HEK293 (cell line): ENCODE data around the gene SEC11A.

Experiments used
- CTCF ChIA-PET: fragments of 350-600 bp; formaldehyde crosslinking; extraction: SDS; loops from one replicate; lab custom pipeline; 2021; ENCODE audit warnings: antibody characterized with exemption; lab: Yijun Ruan, JAX
- POLR2A ChIA-PET: fragments of 300-600 bp; formaldehyde crosslinking; extraction: SDS; loops from one replicate; lab custom pipeline; 2020; ENCODE audit warnings: antibody characterized with exemption, inconsistent platforms; lab: Yijun Ruan, JAX
- H3K27ac ChIP-seq: fragments of 200-500 bp; sonication (Bioruptor generic); 2 replicates; pipeline ENCODE4 v1.5.1; 2014; ENCODE audit warnings: low read depth, low read length, control low read depth, inconsistent platforms; ENCODE audit errors: extremely low read depth
- H3K36me3 ChIP-seq, 2 experiments: fragments of 200-500 bp in 1 of 2; sonication (Bioruptor generic) in 1 of 2; 1 replicate in 1 of 2; 2 replicates in 1 of 2; pipeline ENCODE4 v1.5.1; 2014 to 2017; ENCODE audit warnings: inconsistent platforms in 2 of 2, low read length in 2 of 2; ENCODE audit not compliant: control insufficient read depth in 2 of 2, insufficient read depth in 1 of 2
- H3K4me1 ChIP-seq: fragments of 200-500 bp; sonication (Bioruptor generic); 2 replicates; pipeline ENCODE4 v1.5.1; 2014; ENCODE audit warnings: mild to moderate bottlenecking, low read length, inconsistent platforms; ENCODE audit not compliant: control insufficient read depth, insufficient read depth
- H3K4me3 ChIP-seq: 2 replicates; pipeline ENCODE4 v1.5.1; 2011; ENCODE audit warnings: low read depth, mild to moderate bottlenecking, control low read depth, low read length, moderate library complexity
- H3K9me3 ChIP-seq: fragments of 200-500 bp; sonication (Bioruptor generic); 2 replicates; pipeline ENCODE4 v1.5.1; 2014; ENCODE audit warnings: low read depth, low read length, inconsistent platforms; ENCODE audit not compliant: control insufficient read depth, insufficient read depth
- GFI1B ChIP-seq: fragments of 450-650 bp; formaldehyde crosslinking; IDR thresholded peaks from 2 replicates; pipeline ENCODE4 v1.5.1; 2016; ENCODE audit warnings: missing biosample characterization, missing genetic modification characterization
- GLIS1 ChIP-seq: fragments of 450-650 bp; formaldehyde crosslinking; IDR thresholded peaks from 2 replicates; pipeline ENCODE4 v1.5.1; 2016; ENCODE audit warnings: missing biosample characterization, missing genetic modification characterization
- IKZF3 ChIP-seq: fragments of 450-650 bp; IDR thresholded peaks from 2 replicates; pipeline ENCODE4 v1.5.0; 2018; ENCODE audit warnings: missing biosample characterization, mild to moderate bottlenecking, missing genetic modification characterization, moderate library complexity
- KLF16 ChIP-seq: fragments of 450-650 bp; formaldehyde crosslinking; IDR thresholded peaks from 2 replicates; pipeline ENCODE4 v1.5.1; 2017; ENCODE audit warnings: missing biosample characterization, missing genetic modification characterization
- KLF8 ChIP-seq: fragments of 450-650 bp; formaldehyde crosslinking; IDR thresholded peaks from 2 replicates; pipeline ENCODE4 v1.5.1; 2016; ENCODE audit warnings: missing biosample characterization, missing genetic modification characterization
- OSR2 ChIP-seq: fragments of 450-650 bp; formaldehyde crosslinking; IDR thresholded peaks from 2 replicates; pipeline ENCODE4 v1.5.1; 2016; ENCODE audit warnings: missing biosample characterization, missing genetic modification characterization
- SP2 ChIP-seq: fragments of 450-650 bp; formaldehyde crosslinking; IDR thresholded peaks from 2 replicates; pipeline ENCODE4 v1.5.1; 2016; ENCODE audit warnings: missing biosample characterization, missing genetic modification characterization
- WT1 ChIP-seq: fragments of 450-650 bp; formaldehyde crosslinking; IDR thresholded peaks from 2 replicates; pipeline ENCODE4 v1.5.1; 2016; ENCODE audit warnings: missing biosample characterization, missing genetic modification characterization
- YY2 ChIP-seq: fragments of 450-650 bp; formaldehyde crosslinking; IDR thresholded peaks from 2 replicates; pipeline ENCODE4 v1.5.1; 2016; ENCODE audit warnings: missing biosample characterization, missing genetic modification characterization
- ZBTB17 ChIP-seq: fragments of 450-650 bp; formaldehyde crosslinking; IDR thresholded peaks from 2 replicates; pipeline ENCODE4 v1.5.1; 2016; ENCODE audit warnings: missing biosample characterization, missing genetic modification characterization
- ZBTB7A ChIP-seq: fragments of 450-650 bp; formaldehyde crosslinking; IDR thresholded peaks from 2 replicates; pipeline ENCODE4 v1.5.1; 2016; ENCODE audit warnings: low read depth, missing biosample characterization, missing genetic modification characterization
- ZEB2 ChIP-seq: fragments of 450-650 bp; formaldehyde crosslinking; IDR thresholded peaks from 2 replicates; pipeline ENCODE4 v1.5.1; 2016; ENCODE audit warnings: missing biosample characterization, missing genetic modification characterization
- ZFHX2 ChIP-seq: fragments of 450-650 bp; formaldehyde crosslinking; conservative IDR thresholded peaks from 2 replicates; pipeline ENCODE4 v1.5.1; 2016; ENCODE audit warnings: missing biosample characterization, missing genetic modification characterization
- ZNF16 ChIP-seq: fragments of 450-650 bp; formaldehyde crosslinking; IDR thresholded peaks from 2 replicates; pipeline ENCODE4 v1.5.1; 2016; ENCODE audit warnings: low read depth, missing biosample characterization, missing genetic modification characterization
- ZNF175 ChIP-seq: fragments of 450-650 bp; formaldehyde crosslinking; IDR thresholded peaks from 2 replicates; pipeline ENCODE4 v1.5.1; 2016; ENCODE audit warnings: missing biosample characterization, missing genetic modification characterization
- ZNF184 ChIP-seq: fragments of 450-650 bp; IDR thresholded peaks from 2 replicates; pipeline ENCODE4 v1.5.1; 2018; ENCODE audit warnings: missing biosample characterization, mild to moderate bottlenecking, missing genetic modification characterization
- ZNF2 ChIP-seq: fragments of 450-650 bp; formaldehyde crosslinking; IDR thresholded peaks from 2 replicates; pipeline ENCODE4 v1.5.1; 2016; ENCODE audit warnings: missing biosample characterization, missing genetic modification characterization
- ZNF223 ChIP-seq: fragments of 450-650 bp; formaldehyde crosslinking; IDR thresholded peaks from 2 replicates; pipeline ENCODE4 v1.5.1; 2016; ENCODE audit warnings: missing biosample characterization, missing genetic modification characterization
- ZNF324 ChIP-seq: fragments of 450-650 bp; formaldehyde crosslinking; IDR thresholded peaks from 2 replicates; pipeline ENCODE4 v1.5.1; 2016; ENCODE audit warnings: missing biosample characterization, missing genetic modification characterization
- ZNF335 ChIP-seq: fragments of 450-650 bp; formaldehyde crosslinking; conservative IDR thresholded peaks from 2 replicates; pipeline ENCODE4 v1.5.1; 2016; ENCODE audit warnings: missing biosample characterization, missing genetic modification characterization
- ZNF341 ChIP-seq: fragments of 450-650 bp; formaldehyde crosslinking; IDR thresholded peaks from 2 replicates; pipeline ENCODE4; 2016; ENCODE audit warnings: low read depth, missing biosample characterization, missing genetic modification characterization
- ZNF37A ChIP-seq: fragments of 450-650 bp; IDR thresholded peaks from 2 replicates; pipeline ENCODE4 v1.5.1; 2018; ENCODE audit warnings: missing biosample characterization, missing genetic modification characterization
- ZNF48 ChIP-seq: fragments of 450-650 bp; formaldehyde crosslinking; IDR thresholded peaks from 2 replicates; pipeline ENCODE4 v1.5.1; 2016; ENCODE audit warnings: missing biosample characterization, missing genetic modification characterization
- ZNF529 ChIP-seq: fragments of 450-650 bp; formaldehyde crosslinking; IDR thresholded peaks from 2 replicates; pipeline ENCODE4 v1.5.1; 2017; ENCODE audit warnings: missing genetic modification characterization, missing biosample characterization; ENCODE audit not compliant: insufficient replicate concordance
- ZNF549 ChIP-seq: fragments of 450-650 bp; IDR thresholded peaks from 2 replicates; pipeline ENCODE4 v1.5.1; 2018; ENCODE audit warnings: missing biosample characterization, missing genetic modification characterization, mild to moderate bottlenecking, inconsistent platforms, moderate library complexity
- ZNF621 ChIP-seq: fragments of 450-650 bp; formaldehyde crosslinking; IDR thresholded peaks from 2 replicates; pipeline ENCODE4 v1.5.1; 2017; ENCODE audit warnings: missing biosample characterization, missing genetic modification characterization
- ZNF660 ChIP-seq: fragments of 450-650 bp; IDR thresholded peaks from 2 replicates; pipeline ENCODE4 v1.5.1; 2018; ENCODE audit warnings: missing biosample characterization, mild to moderate bottlenecking, missing genetic modification characterization
- ZNF664 ChIP-seq: fragments of 450-650 bp; formaldehyde crosslinking; IDR thresholded peaks from 2 replicates; pipeline ENCODE4 v1.5.1; 2016; ENCODE audit warnings: missing biosample characterization, missing genetic modification characterization
- ZNF792 ChIP-seq: fragments of 450-650 bp; formaldehyde crosslinking; IDR thresholded peaks from 2 replicates; pipeline ENCODE4 v1.5.1; 2016; ENCODE audit warnings: missing biosample characterization, missing genetic modification characterization
- TF ChIP-seq, protein P1 (sequence below): fragments of 450-650 bp; formaldehyde crosslinking; optimal IDR thresholded peaks from 2 replicates; pipeline ENCODE3; 2016; ENCODE audit warnings: missing biosample characterization, mild to moderate bottlenecking, missing genetic modification characterization
- TF ChIP-seq, protein P2 (sequence below): fragments of 450-650 bp; formaldehyde crosslinking; IDR thresholded peaks from 2 replicates; pipeline ENCODE4 v1.5.1; 2016; ENCODE audit warnings: missing biosample characterization, missing genetic modification characterization

The SEC11A gene

DNA sequence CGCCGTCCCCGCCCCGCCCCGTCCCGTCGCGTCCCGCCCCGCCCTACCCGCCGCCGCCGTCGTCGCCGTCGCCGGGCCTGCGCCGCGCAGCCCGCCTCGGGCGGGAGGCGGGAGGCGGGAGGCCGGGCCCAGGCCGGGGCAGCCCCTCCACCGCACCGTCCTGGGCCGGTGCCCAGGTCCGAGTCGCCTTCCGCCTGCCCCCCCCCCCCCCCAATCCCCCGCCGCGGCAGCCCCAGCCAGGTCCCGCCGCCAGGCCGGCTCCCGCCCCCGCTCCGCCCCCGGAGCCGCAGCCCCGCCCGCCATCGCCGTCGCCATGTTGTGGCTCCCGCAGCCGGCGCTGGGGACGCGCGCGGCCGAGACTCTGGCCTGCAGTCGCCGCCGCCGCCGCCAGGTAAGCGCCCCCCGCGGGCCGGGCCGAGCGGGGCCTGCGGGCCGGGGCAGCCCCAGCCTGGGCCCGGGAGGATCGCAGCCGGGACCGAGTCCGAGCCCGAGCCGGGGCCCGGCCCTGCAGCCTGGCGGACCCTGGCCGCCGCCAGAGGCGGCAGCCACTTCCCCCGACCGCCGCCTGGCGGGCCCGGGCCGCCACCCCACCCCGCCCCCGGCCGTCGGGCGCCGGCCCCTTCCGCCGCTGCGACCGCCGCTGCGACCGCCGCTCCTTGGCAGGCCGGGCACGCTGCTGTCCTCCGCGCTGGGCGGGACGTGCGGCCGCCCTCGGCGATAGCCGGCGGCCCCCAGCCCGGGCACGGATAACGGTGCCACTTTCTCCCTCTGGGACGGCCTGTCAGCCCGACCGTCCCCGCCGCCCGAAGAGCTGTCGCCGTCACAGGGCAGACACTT, 32.6 kb upstream of the SEC11A start, which contains the start of gene ZNF592:
ZNF592 (plus strand) TSS at position 319 of the 837 bp plus-strand sequence. CDS start 34,084 bp downstream, outside the sequence.
- H3K4me3 ChIP-seq, result peak within 1 kb of the TSS; percentile 90
- CTCF ChIA-PET, result interaction anchor here (0.7 to 1.2 kb wide), 5 partner anchors 16 to 92 kb away, joined by 3 to 5 read pairs (median 3); no protein-coding TSS in a partner anchor
- peaks cover 19% of the 10 kb centered on the region for H3K4me1 ChIP-seq
- H3K27ac ChIP-seq, result peak within 1 kb of the TSS; percentile 95
- POLR2A ChIA-PET, result interaction anchor here (1.5 to 4.0 kb wide), 4 partner anchors 14 to 32 kb away, joined by 5 to 35 read pairs (median 14); partner anchors contain the start of gene SEC11A
- no peaks in the 10 kb centered on the region for H3K9me3 ChIP-seq
- no peaks in the 10 kb centered on the region; a peak in 1 of 3 replicates for H3K36me3 ChIP-seq
- TF ChIP-seq ZNF324 (tag by site-specific recombination) (no peak), ZNF16 (tag by site-specific recombination) (no peak), ZNF184 (no peak), GLIS1 (tag by site-specific recombination) (no peak), ZNF660 (tag by site-specific recombination) (no peak), SP2 (tag by site-specific recombination) (peak; percentile 24), IKZF3 (no peak), ZBTB7A (tag by site-specific recombination) (no peak), GFI1B (no peak), ZBTB17 (tag by site-specific recombination) (no peak), ZNF48 (tag by site-specific recombination) (no peak), ZNF621 (tag by site-specific recombination) (no peak), ZNF223 (tag by site-specific recombination) (no peak), KLF8 (tag by site-specific recombination) (peak; percentile 30; the same call in 1 of the 2 replicates)
- TF ChIP-seq, protein P1, sequence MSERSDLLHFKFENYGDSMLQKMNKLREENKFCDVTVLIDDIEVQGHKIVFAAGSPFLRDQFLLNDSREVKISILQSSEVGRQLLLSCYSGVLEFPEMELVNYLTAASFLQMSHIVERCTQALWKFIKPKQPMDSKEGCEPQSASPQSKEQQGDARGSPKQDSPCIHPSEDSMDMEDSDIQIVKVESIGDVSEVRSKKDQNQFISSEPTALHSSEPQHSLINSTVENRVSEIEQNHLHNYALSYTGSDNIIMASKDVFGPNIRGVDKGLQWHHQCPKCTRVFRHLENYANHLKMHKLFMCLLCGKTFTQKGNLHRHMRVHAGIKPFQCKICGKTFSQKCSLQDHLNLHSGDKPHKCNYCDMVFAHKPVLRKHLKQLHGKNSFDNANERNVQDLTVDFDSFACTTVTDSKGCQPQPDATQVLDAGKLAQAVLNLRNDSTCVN, result peak; percentile 69

DNA sequence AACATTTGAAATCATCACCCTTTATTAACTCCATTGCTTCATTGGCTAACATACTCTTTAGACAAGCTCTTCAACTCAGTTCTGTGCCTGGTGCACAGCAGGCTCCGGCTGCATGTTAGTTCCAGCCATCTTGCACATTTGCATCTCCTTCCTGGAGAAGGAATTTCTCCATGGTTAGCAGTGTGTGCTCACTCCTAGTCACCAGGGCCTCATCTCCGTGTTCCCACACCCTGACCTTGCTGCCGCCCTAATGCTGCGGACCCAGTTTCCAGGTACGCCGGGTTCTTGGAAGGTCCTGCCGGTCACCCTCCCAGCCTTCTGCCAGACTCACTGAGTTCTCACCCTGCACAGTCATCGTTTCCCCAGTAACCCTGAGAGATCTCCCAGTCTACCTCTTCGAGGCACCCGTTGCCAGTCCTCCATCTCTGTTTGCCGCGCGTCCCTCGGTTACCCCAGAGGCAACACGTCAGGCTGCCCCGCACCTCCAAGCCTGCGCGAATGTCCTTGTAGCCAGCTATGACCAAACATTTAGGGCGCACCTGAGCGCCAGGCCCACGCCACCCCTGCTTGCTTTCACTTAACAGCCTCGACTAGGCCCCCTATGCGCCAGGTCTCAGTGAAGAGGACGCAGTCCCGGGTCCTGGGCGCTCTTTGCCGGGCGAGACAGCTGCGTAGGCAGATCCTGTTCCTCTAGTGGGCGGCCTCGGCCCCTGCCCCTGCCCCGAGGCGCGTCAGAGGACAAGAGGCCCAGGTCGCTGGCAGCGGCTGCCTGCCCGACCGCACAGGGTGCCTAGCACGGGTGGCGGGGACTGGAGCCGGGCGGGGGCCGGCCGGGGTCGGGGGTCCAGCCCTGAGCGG, 31.7 kb upstream of the SEC11A start:
- CTCF ChIA-PET, result interaction anchor here (1.2 to 1.4 kb wide), 2 partner anchors 8 to 91 kb away, joined by 3 read pairs; no protein-coding TSS in a partner anchor
- H3K27ac ChIP-seq, result peak overlapping the region; percentile 95
- H3K4me1 ChIP-seq, result peaks cover 19% of the 10 kb centered on the region
- no peaks in the 10 kb centered on the region for H3K9me3 ChIP-seq
- no peaks in the 10 kb centered on the region; a peak in 1 of 3 replicates for H3K36me3 ChIP-seq
- H3K4me3 ChIP-seq, result peak overlapping the region; percentile 90
- POLR2A ChIA-PET, result interaction anchor here (2.1 to 4.0 kb wide), 2 partner anchors 13 to 31 kb away, joined by 15 to 35 read pairs; partner anchors contain the start of gene SEC11A
- TF ChIP-seq ZNF664 (tag by site-specific recombination), result no peak
- TF ChIP-seq, protein P2, sequence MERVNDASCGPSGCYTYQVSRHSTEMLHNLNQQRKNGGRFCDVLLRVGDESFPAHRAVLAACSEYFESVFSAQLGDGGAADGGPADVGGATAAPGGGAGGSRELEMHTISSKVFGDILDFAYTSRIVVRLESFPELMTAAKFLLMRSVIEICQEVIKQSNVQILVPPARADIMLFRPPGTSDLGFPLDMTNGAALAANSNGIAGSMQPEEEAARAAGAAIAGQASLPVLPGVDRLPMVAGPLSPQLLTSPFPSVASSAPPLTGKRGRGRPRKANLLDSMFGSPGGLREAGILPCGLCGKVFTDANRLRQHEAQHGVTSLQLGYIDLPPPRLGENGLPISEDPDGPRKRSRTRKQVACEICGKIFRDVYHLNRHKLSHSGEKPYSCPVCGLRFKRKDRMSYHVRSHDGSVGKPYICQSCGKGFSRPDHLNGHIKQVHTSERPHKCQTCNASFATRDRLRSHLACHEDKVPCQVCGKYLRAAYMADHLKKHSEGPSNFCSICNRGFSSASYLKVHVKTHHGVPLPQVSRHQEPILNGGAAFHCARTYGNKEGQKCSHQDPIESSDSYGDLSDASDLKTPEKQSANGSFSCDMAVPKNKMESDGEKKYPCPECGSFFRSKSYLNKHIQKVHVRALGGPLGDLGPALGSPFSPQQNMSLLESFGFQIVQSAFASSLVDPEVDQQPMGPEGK (tag by site-specific recombination), result peak; percentile 80
- peak; percentile 96 for TF ChIP-seq ZNF335 (tag by site-specific recombination)
- peak; percentile 43; the same call in 1 of the 2 replicates for TF ChIP-seq YY2 (tag by site-specific recombination)
- TF ChIP-seq ZFHX2, result peak; percentile 95
- peak; percentile 53; the same call in 1 of the 2 replicates for TF ChIP-seq KLF16 (tag by site-specific recombination)
- no peak for TF ChIP-seq OSR2 (tag by site-specific recombination)
- TF ChIP-seq ZEB2 (tag by site-specific recombination), result 0 out of 2 replicates have a peak, but pooled peaks have one; percentile 48
- TF ChIP-seq ZNF341 (tag by site-specific recombination), result peak; percentile 79
- TF ChIP-seq WT1 (tag by site-specific recombination), result no peak; the same call in 1 of the 2 replicates
- TF ChIP-seq ZNF529, result no peak
- TF ChIP-seq ZNF223 (tag by site-specific recombination), result peak; percentile 84
- TF ChIP-seq ZNF2 (tag by site-specific recombination), result 0 out of 2 replicates have a peak, but pooled peaks have one; percentile 58
- TF ChIP-seq ZNF549 (tag by site-specific recombination), result no peak
- peak; percentile 59; the same call in 1 of the 2 replicates for TF ChIP-seq ZNF792 (tag by site-specific recombination)
- TF ChIP-seq ZNF175 (tag by site-specific recombination), result no peak
- TF ChIP-seq ZNF37A (tag by site-specific recombination), result no peak
